HUES6 (cell line): ENCODE results near the gene SGIP1.

Experiments
- H3K27ac ChIP-seq: 2 replicates; pipeline ENCODE4 v1.7.0; 2013; ENCODE audit warnings: low read depth, mild to moderate bottlenecking, low read length, inconsistent platforms
- H3K27me3 ChIP-seq: 2 replicates; pipeline ENCODE4 v1.6.1; 2013; ENCODE audit warnings: low read length; ENCODE audit not compliant: control insufficient read depth, insufficient read depth
- H3K36me3 ChIP-seq: 2 replicates; pipeline ENCODE4 v1.6.1; 2013; ENCODE audit warnings: low read length; ENCODE audit not compliant: control insufficient read depth, insufficient read depth
- H3K4me1 ChIP-seq: 2 replicates; pipeline ENCODE4 v1.6.1; 2013; ENCODE audit warnings: low read length; ENCODE audit not compliant: control insufficient read depth, insufficient read depth
- H3K4me3 ChIP-seq: 2 replicates; pipeline ENCODE4 v1.5.1; 2013; ENCODE audit warnings: low read depth, low read length
- H3K9ac ChIP-seq: one replicate; pipeline ENCODE4 v1.6.1; 2013; ENCODE audit warnings: mild to moderate bottlenecking, low read length
- H3K9me3 ChIP-seq: 2 replicates; pipeline ENCODE4 v1.6.1; 2013; ENCODE audit warnings: low read depth, low read length; ENCODE audit not compliant: control insufficient read depth, insufficient read depth

The SGIP1 gene

DNA sequence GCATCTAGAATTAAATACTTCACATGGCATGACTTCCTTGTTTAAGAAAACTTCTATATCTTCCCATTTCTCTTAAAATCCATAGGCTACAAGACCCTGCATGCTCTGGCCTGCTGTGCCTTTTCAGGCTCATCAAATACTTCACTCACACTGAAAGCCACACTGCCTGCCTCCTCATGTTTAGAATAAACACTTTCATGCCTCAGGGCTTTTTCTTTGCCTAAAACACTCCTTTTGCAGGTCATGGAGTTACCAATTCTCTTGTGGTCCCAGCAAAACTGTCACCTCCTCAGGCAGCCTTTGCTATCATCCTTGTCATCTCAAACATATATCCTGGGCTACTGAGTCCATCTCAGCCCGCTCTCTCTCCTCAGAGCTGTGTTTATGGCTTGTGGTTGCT is 5.5 kb downstream of the SGIP1 start:
- Histone ChIP-seq H3K36me3 (no peaks in the 10 kb centered on the region), H3K4me1 (peaks cover 20% of the 10 kb centered on the region)

DNA sequence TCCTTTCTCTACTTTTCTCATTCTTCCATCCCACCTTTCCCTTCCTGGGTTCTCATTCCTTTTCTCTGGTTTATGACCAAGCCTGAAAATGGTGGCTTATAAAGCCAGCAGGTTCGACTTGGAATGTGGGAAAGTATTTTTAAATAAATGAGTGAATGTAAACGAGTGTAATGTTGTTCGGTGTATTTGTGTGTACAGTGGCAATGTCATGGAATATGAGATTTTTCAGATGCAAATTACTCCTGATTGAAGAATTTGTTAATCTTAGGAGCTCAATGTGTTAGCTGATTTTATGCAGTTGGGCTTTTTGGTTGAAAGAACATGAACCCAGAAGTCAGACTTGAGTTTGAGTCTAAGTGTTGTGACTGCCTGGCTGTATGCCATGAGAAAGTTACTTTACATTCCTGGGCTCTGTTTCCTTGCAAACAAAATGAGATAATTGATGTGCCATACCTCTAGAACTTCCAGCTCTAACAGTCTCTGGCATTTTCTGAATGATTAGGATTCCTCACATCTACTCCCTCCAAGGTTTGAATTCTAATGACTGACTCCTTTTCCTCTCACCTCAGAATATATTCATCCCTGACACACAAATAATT is 6.6 kb downstream of the SGIP1 start:
- Histone ChIP-seq H3K9ac (no peak overlapping the region), H3K27ac (peak overlapping the region; percentile 75)

More for the DNA sequence above, 5.5 kb downstream of the SGIP1 start:
- Histone ChIP-seq H3K9me3 (no peaks in the 10 kb centered on the region), H3K27me3 (0 out of 2 replicates have a peak, but pooled peaks cover 5% of the 10 kb centered on the region), H3K4me3 (no peak overlapping the region), H3K9ac (no peak overlapping the region), H3K27ac (no peak overlapping the region)

DNA sequence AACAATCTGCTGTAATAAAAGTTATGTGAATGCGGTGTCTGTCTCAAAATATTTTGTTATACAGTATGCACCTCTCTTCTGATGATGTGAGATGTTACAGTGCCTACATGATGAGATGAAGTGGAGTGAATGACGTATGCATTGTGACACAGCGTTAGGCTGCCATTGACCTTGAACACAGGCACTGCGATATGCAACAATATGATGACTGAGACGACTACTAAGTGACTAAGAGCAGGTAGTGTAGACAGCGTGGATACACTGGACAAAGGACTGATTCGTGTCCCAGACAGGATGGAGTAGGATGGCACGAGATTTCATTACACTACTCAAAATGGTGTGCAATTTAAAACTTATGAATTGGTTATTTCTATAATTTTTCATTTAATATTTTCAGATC is 8.4 kb downstream of the SGIP1 start:
- Histone ChIP-seq H3K9ac (no peak overlapping the region), H3K36me3 (no peaks in the 10 kb centered on the region), H3K4me3 (no peak overlapping the region), H3K27ac (no peak overlapping the region), H3K9me3 (no peaks in the 10 kb centered on the region), H3K27me3 (no peaks in the 10 kb centered on the region), H3K4me1 (peaks cover 20% of the 10 kb centered on the region)

More for the DNA sequence above, 6.6 kb downstream of the SGIP1 start:
- peaks cover 20% of the 10 kb centered on the region for H3K4me1 ChIP-seq
- no peak overlapping the region for H3K4me3 ChIP-seq
- no peaks in the 10 kb centered on the region for H3K36me3 ChIP-seq
- H3K9me3 ChIP-seq = no peaks in the 10 kb centered on the region
- no peaks in the 10 kb centered on the region for H3K27me3 ChIP-seq

DNA sequence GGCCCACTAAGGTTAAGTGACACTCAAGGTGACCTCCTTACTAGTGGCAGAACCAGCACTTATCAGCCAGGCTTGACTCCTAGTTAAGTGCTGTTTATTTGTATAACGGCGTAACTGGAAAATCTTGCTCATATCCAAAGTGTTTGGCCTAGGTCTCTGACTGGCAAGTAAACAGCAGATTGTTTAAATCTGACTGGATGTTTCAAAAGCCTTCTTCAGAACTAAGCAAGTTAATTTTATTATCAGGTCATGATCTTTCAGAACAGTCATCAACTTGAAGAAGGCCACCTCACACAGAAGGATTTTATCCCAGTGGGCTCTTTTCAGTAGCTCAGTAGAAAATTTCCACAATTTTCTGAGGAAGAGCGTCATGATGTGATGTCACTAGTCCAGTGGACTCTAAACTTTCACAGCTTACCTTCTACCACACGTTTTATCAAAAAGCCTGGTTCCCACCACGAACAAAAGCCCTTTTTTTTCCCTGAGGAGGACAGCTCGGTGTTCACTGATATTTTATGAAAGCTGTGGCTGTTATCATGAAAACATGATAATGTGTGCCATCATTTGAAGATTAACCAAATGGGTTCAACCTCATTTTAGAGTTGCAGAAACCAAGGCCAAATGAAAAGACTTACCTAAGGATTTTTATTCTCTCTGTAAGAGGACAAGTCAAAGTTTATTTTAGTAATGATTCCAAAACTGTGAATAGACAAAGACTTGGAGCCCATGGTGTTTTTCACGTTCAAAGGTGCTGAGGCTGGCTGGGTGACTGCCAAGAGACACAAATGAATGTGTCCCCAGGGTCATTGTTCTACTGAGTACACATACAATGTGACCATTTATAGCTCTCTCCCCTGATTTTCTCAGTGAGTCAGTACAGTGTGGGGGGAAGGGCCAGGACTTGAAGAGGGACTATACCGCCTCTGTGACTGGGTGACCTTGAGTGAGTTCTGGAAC is 9.1 kb downstream of the SGIP1 start:
- Histone ChIP-seq H3K9ac (no peak overlapping the region), H3K4me1 (peaks cover 20% of the 10 kb centered on the region), H3K4me3 (no peak overlapping the region), H3K27me3 (no peaks in the 10 kb centered on the region), H3K36me3 (no peaks in the 10 kb centered on the region), H3K9me3 (no peaks in the 10 kb centered on the region), H3K27ac (no peak overlapping the region)

DNA sequence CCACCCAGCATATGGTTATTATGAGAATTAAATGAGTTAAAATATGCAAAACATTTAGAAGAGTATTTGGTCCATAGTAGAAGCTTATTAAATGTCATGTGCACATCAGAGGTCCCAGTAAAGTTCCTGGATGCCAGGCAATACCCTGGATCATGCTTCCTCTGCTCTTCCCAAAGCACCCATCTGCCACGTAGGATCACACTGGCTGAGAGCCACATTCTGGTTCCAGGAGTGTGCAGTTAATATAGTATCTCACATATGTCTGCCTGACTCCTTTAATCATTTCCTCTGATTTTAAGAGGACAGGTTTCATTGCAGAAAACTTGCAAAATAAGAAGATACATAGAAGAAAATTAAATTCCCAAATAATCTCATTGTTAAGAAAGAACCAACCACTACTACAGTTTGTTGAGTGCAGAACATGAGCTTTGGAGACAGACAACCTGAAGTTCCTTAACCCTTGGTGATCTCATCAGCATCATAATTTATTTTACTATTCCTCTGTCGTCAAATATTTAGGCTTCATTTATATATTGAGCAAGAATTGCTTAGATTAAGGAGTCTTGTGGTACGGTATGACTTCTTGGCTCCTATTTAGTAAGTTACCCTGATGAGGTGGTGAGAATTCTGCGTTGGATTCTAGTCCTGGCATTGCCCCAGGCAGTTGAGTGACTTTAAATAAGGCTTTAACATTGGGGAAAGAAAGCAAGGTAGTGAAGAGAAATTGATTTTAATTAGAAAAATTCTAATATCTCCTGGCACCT is 12.3 kb downstream of the SGIP1 start:
- Histone ChIP-seq H3K27me3 (no peaks in the 10 kb centered on the region), H3K9me3 (no peaks in the 10 kb centered on the region), H3K27ac (no peak overlapping the region), H3K9ac (no peak overlapping the region), H3K4me3 (no peak overlapping the region), H3K36me3 (no peaks in the 10 kb centered on the region), H3K4me1 (peaks cover 3% of the 10 kb centered on the region; the same call in 1 of the 2 replicates)

DNA sequence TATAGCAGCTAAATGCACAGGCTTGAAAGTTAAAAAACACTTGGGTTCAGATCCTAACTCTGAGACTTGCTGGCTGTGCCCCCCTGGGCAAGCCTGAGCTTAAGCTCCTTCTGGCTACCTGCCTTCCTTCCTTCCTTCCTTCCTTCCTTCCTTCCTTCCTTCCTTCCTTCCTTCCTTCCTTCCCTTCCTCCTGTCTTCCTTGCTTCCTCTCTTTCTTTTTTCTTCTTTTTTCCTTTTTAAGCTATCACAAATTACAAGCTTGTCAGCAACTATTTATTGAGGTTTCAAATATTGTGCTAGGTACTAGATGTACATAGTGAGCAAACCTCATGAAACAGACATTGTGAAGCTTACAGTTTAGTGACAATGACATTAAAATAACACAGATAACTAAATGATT is 15.1 kb downstream of the SGIP1 start:
- Histone ChIP-seq H3K27me3 (no peaks in the 10 kb centered on the region), H3K36me3 (no peaks in the 10 kb centered on the region), H3K9me3 (no peaks in the 10 kb centered on the region), H3K27ac (no peak overlapping the region), H3K4me3 (no peak overlapping the region), H3K9ac (no peak overlapping the region), H3K4me1 (peaks cover 11% of the 10 kb centered on the region)

DNA sequence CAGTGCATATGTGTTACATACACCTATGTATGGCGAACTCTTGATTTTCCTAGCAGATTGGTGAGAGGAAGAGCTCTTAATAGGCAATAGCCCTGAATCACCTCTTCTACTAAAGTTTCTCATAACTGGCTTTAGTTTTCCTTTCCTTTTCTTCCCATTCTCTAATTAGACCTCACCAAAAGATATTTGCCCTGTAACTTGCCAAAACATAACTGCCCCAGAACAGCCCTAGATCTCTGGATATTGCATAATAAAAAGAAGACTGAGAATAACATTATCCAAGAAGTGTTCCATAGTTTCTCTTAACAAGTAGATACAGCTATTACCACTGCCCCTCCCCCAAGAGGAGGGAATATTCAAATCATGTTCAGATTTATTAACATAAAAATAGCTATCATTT is 16.3 kb downstream of the SGIP1 start:
- Histone ChIP-seq H3K27me3 (no peaks in the 10 kb centered on the region), H3K9me3 (no peaks in the 10 kb centered on the region), H3K9ac (no peak overlapping the region), H3K36me3 (no peaks in the 10 kb centered on the region), H3K4me1 (peaks cover 11% of the 10 kb centered on the region), H3K4me3 (no peak overlapping the region), H3K27ac (no peak overlapping the region)

DNA sequence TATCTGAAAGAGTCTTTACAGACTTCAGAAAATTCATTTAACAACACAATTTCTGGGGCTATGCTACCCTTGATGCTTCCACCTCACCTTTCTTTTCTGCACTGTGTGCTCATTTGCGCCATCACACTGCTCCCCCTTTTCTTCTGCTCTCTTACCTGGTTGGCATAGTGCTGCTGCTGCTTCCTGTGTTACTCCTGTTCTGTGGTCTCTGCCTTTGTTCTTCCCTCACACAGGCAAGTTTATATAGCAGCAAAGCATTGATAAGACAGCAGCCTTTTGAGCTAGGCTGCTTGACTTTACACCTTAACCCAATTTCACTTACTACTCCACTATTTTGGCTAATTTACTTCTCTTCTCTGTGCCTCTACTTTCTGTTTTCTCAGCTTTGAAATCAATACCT is 18.3 kb downstream of the SGIP1 start:
- Histone ChIP-seq H3K27me3 (no peaks in the 10 kb centered on the region), H3K9ac (no peak overlapping the region), H3K4me1 (peaks cover 11% of the 10 kb centered on the region), H3K9me3 (no peaks in the 10 kb centered on the region), H3K36me3 (no peaks in the 10 kb centered on the region), H3K4me3 (no peak overlapping the region), H3K27ac (no peak overlapping the region)

DNA sequence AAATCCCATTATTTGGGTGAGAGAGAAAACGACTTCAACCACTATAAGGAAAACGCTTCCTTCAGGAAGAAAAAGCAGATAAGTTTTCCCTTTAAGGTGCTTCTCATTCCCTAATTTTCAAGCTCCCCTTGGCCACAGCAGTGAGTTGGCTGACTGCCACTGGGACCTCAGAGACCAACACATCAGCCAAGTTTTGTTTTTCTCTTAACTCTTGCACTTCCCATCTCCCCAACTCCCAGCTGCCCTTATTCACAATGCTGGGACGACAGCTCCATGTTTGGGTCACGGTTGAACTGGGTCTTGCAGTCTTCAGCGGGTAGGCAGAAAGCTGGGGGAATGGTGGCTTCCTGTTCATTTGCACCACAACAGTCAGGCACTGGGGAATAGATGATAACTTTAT is 18.9 kb downstream of the SGIP1 start:
- Histone ChIP-seq H3K4me3 (no peak overlapping the region), H3K9me3 (no peaks in the 10 kb centered on the region), H3K27me3 (no peaks in the 10 kb centered on the region), H3K9ac (no peak overlapping the region), H3K36me3 (no peaks in the 10 kb centered on the region), H3K27ac (no peak overlapping the region), H3K4me1 (peaks cover 11% of the 10 kb centered on the region)

DNA sequence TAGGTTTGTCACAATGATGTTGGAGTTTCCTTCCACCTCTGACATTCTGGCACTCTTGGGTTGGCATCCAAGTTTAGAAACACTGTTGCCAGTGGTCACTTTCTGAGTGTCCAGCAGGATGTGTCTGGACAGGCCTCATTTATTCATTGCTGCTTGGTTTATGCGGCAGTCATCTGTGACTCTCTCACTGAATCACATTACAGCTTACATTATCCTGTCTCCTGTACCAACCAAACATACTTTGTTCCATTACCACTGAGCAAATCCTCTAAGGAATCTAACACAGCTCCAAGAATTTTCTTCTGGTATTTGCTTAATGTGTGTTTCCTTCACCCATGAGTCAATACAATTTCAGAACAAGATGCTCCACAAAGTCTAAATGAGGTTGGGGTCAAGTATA is 19.9 kb downstream of the SGIP1 start:
- Histone ChIP-seq H3K9me3 (no peaks in the 10 kb centered on the region), H3K9ac (no peak overlapping the region), H3K4me3 (no peak overlapping the region), H3K4me1 (peaks cover 11% of the 10 kb centered on the region), H3K27me3 (no peaks in the 10 kb centered on the region), H3K27ac (no peak overlapping the region), H3K36me3 (no peaks in the 10 kb centered on the region)

DNA sequence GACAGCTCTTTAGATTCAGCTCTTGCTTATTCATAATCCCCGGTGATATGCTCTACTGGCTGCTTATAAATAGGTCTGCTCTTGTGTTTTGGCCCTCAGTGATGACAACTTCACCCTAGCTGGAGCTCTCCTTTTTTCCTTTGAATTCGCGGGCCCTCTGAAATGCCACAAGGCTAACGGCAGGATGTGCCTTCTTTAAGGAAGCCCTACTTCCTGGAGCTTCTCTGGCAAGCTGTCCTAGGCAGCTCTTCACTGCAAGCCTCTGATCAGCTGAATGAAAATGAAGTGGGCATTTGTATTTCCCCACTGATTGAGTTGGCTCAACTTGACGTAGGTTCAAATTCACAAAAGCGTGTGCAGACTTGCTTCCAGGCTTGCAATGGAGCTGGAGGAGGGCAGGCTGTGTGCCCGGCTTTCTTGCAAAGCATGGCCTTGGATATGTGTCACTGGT is 22.2 kb downstream of the SGIP1 start:
- no peaks in the 10 kb centered on the region for H3K9me3 ChIP-seq
- no peaks in the 10 kb centered on the region for H3K27me3 ChIP-seq
- H3K27ac ChIP-seq = no peak overlapping the region
- H3K4me1 ChIP-seq = peaks cover 11% of the 10 kb centered on the region
- no peaks in the 10 kb centered on the region for H3K36me3 ChIP-seq
- H3K9ac ChIP-seq = no peak overlapping the region
- no peak overlapping the region for H3K4me3 ChIP-seq
